IMR-90 (cell line): Measurements from ENCODE around the gene RPAP2. TPM values are rescaled to one million over a fixed set of nuclear protein-coding genes. Genes with fewer than 3 reads are reported as not detected.

Experiments used
- ATAC-seq: fragments of 200-7000 bp; cut with Tn5 transposase; 2 replicates; pipeline ENCODE4 v1.9.1; 2020; ENCODE audit warnings: low read depth, mild to moderate bottlenecking, moderate library complexity
- BruUV-seq: library from RNA; stranded (reverse); fragments of 400-500 nt; replicated peaks from 2 replicates; lab custom pipeline; 2021; lab: Mats Ljungman, UMichigan
- CTCF ChIA-PET: fragments of 300-600 bp; formaldehyde crosslinking; extraction: SDS; loops from one replicate; lab custom pipeline; 2021; ENCODE audit warnings: antibody characterized with exemption; lab: Yijun Ruan, JAX
- POLR2A ChIA-PET: fragments of 300-600 bp; sonication (Branson Sonifier 250); formaldehyde crosslinking; loops from one replicate; lab custom pipeline; 2022; ENCODE audit warnings: antibody characterized with exemption; ENCODE audit not compliant: unreplicated experiment; lab: Charles Lee
- DNase-seq: peaks from one replicate; pipeline ENCODE4 v3.0.0; 2013
- H2AFZ ChIP-seq: replicated peaks from 2 replicates; pipeline ENCODE3; 2013; ENCODE audit warnings: low read length, mild to moderate bottlenecking; ENCODE audit not compliant: poor library complexity
- H2AK5ac ChIP-seq: 2 replicates; pipeline ENCODE4 v1.6.1; 2013; ENCODE audit warnings: low read depth, low read length, inconsistent platforms
- H2AK9ac ChIP-seq: replicated peaks from 2 replicates; pipeline ENCODE3; 2013; ENCODE audit warnings: mild to moderate bottlenecking, low read depth, low read length, moderate library complexity; ENCODE audit not compliant: poor library complexity
- H2BK120ac ChIP-seq: 2 replicates; pipeline ENCODE4 v1.6.1; 2013; ENCODE audit warnings: low read depth, low read length, inconsistent platforms
- H2BK15ac ChIP-seq: 3 replicates; pipeline ENCODE4 v1.6.1; 2013; ENCODE audit warnings: low read depth, low read length, inconsistent platforms
- H2BK20ac ChIP-seq: 2 replicates; pipeline ENCODE4 v1.6.1; 2013; ENCODE audit warnings: low read depth, mild to moderate bottlenecking, inconsistent platforms, low read length, moderate library complexity
- H2BK5ac ChIP-seq: 2 replicates; pipeline ENCODE4 v1.6.1; 2013; ENCODE audit warnings: mild to moderate bottlenecking, low read depth, low read length, inconsistent platforms; ENCODE audit not compliant: poor library complexity, severe bottlenecking
- H3K14ac ChIP-seq: replicated peaks from 2 replicates; pipeline ENCODE4 v1.6.1; 2013; ENCODE audit warnings: low read depth, low read length, inconsistent platforms
- H3K18ac ChIP-seq: 2 replicates; pipeline ENCODE4 v1.6.1; 2013; ENCODE audit warnings: low read depth, low read length, control low read depth
- H3K23ac ChIP-seq: 2 replicates; pipeline ENCODE4 v1.6.1; 2013; ENCODE audit warnings: low read depth, low read length, inconsistent platforms
- H3K27ac ChIP-seq: 2 replicates; pipeline ENCODE4 v1.5.1; 2013; ENCODE audit warnings: mild to moderate bottlenecking, control low read depth, low read length; ENCODE audit not compliant: insufficient read depth
- H3K27me3 ChIP-seq: 2 replicates; pipeline ENCODE4 v1.6.1; 2013; ENCODE audit warnings: low read length; ENCODE audit not compliant: control insufficient read depth, insufficient read depth
- H3K36me3 ChIP-seq: 2 replicates; pipeline ENCODE4 v1.6.1; 2013; ENCODE audit warnings: low read length, mixed read lengths; ENCODE audit not compliant: control insufficient read depth, insufficient read depth
- H3K4ac ChIP-seq: 2 replicates; pipeline ENCODE4 v1.6.1; 2013; ENCODE audit warnings: low read depth, low read length, inconsistent platforms
- H3K4me1 ChIP-seq: 2 replicates; pipeline ENCODE4 v1.6.1; 2013; ENCODE audit warnings: low read length, mixed read lengths; ENCODE audit not compliant: control insufficient read depth, insufficient read depth
- H3K4me2 ChIP-seq: 2 replicates; pipeline ENCODE4 v1.6.1; 2013; ENCODE audit warnings: low read depth, mild to moderate bottlenecking, control low read depth, low read length, moderate library complexity
- H3K4me3 ChIP-seq: 2 replicates; pipeline ENCODE4 v1.5.1; 2013; ENCODE audit warnings: low read depth, mild to moderate bottlenecking, control low read depth, low read length, moderate library complexity; ENCODE audit not compliant: insufficient read depth
- H3K56ac ChIP-seq: 2 replicates; pipeline ENCODE4 v1.6.1; 2013; ENCODE audit warnings: low read length, inconsistent platforms; ENCODE audit not compliant: insufficient read depth; ENCODE audit errors: extremely low read depth
- H3K79me1 ChIP-seq, 2 experiments: 2 replicates each; pipeline ENCODE4 v1.6.1; 2013; ENCODE audit warnings: low read length in 2 of 2, inconsistent platforms in 1 of 2, low read depth in 1 of 2
- H3K9ac ChIP-seq: 2 replicates; pipeline ENCODE4 v1.6.1; 2013; ENCODE audit warnings: low read depth, low read length, control low read depth
- H3K9me1 ChIP-seq: 2 replicates; pipeline ENCODE4 v1.6.1; 2013; ENCODE audit warnings: low read length, inconsistent platforms; ENCODE audit not compliant: insufficient read depth
- H3K9me3 ChIP-seq: 2 replicates; pipeline ENCODE4 v1.6.1; 2013; ENCODE audit warnings: low read length; ENCODE audit not compliant: control insufficient read depth, insufficient read depth
- H4K20me1 ChIP-seq: 2 replicates; pipeline ENCODE4 v1.6.1; 2013; ENCODE audit warnings: low read length, inconsistent platforms; ENCODE audit not compliant: insufficient read depth
- H4K5ac ChIP-seq: 2 replicates; pipeline ENCODE4 v1.6.1; 2013; ENCODE audit warnings: mild to moderate bottlenecking, low read depth, low read length, control low read depth
- H4K8ac ChIP-seq, 2 experiments: 2 replicates each; pipeline ENCODE4 v1.6.1; 2013; ENCODE audit warnings: low read depth in 2 of 2, low read length in 2 of 2, control low read depth in 1 of 2, inconsistent platforms in 1 of 2
- H4K91ac ChIP-seq: 2 replicates; pipeline ENCODE4 v1.6.1; 2013; ENCODE audit warnings: low read depth, low read length, inconsistent platforms; ENCODE audit not compliant: insufficient read depth
- BHLHE40 ChIP-seq: fragments of 150-350 bp; IDR thresholded peaks from 2 replicates; pipeline ENCODE4 v1.6.1; 2016; ENCODE audit warnings: mild to moderate bottlenecking, low read depth, low read length
- CEBPB ChIP-seq: IDR thresholded peaks from 2 replicates; pipeline ENCODE4 v1.6.1; 2012; ENCODE audit warnings: low read depth, low read length, improper control_type of control experiment
- CHD1 ChIP-seq: IDR thresholded peaks from 2 replicates; pipeline ENCODE4 v1.6.1; 2012; ENCODE audit warnings: low read depth, low read length, improper control_type of control experiment
- CTCF ChIP-seq: conservative IDR thresholded peaks from 2 replicates; pipeline ENCODE4 v1.5.1; 2012; ENCODE audit warnings: mild to moderate bottlenecking, low read depth, low read length, improper control_type of control experiment
- ELK1 ChIP-seq: fragments of 150-350 bp; IDR thresholded peaks from 2 replicates; pipeline ENCODE4 v1.6.1; 2016; ENCODE audit warnings: low read depth, mild to moderate bottlenecking, low read length, moderate library complexity, borderline replicate concordance
- FOS ChIP-seq: fragments of 150-350 bp; IDR thresholded peaks from 2 replicates; pipeline ENCODE4 v1.6.1; 2016; ENCODE audit warnings: low read depth, low read length
- MAFK ChIP-seq: IDR thresholded peaks from 2 replicates; pipeline ENCODE4 v1.6.1; 2012; ENCODE audit warnings: low read depth, low read length, improper control_type of control experiment
- MAZ ChIP-seq: IDR thresholded peaks from 2 replicates; pipeline ENCODE4 v1.6.1; 2012; ENCODE audit warnings: low read depth, mild to moderate bottlenecking, low read length, improper control_type of control experiment, moderate library complexity, borderline replicate concordance
- MXI1 ChIP-seq: IDR thresholded peaks from 2 replicates; pipeline ENCODE4 v1.6.1; 2012; ENCODE audit warnings: low read depth, mild to moderate bottlenecking, low read length, moderate library complexity, borderline replicate concordance
- RAD21 ChIP-seq: IDR thresholded peaks from 2 replicates; pipeline ENCODE4 v1.6.1; 2012; ENCODE audit warnings: low read length, improper control_type of control experiment
- RCOR1 ChIP-seq: IDR thresholded peaks from 2 replicates; pipeline ENCODE4 v1.6.1; 2012; ENCODE audit warnings: mild to moderate bottlenecking, low read length, improper control_type of control experiment; ENCODE audit not compliant: insufficient replicate concordance
- RFX5 ChIP-seq: IDR thresholded peaks from 2 replicates; pipeline ENCODE4 v1.8.0; 2012; ENCODE audit warnings: low read depth, mild to moderate bottlenecking, low read length, moderate library complexity
- SMC3 ChIP-seq: fragments of 150-350 bp; IDR thresholded peaks from 2 replicates; pipeline ENCODE4 v1.6.1; 2016; ENCODE audit warnings: low read depth, mild to moderate bottlenecking, antibody characterized with exemption, low read length, moderate library complexity
- USF2 ChIP-seq: fragments of 150-350 bp; IDR thresholded peaks from 2 replicates; pipeline ENCODE4 v1.6.1; 2017; ENCODE audit warnings: mild to moderate bottlenecking, antibody characterized with exemption, low read length, low read depth
- WGBS, 2 experiments: methylation state at CpG; one replicate each; pipeline versions ENCODE4 v1.1.5 to v1.1.7; 2013; ENCODE audit warnings: missing lambda C conversion rate in 2 of 2; ENCODE audit not compliant: insufficient read length in 1 of 2; ENCODE audit errors: extremely low coverage in 2 of 2; 5-methylcytosine and 5-hydroxymethylcytosine counted together
- dilution Hi-C: fragments of 300-500 bp; cut with HindIII; formaldehyde crosslinking; loops from one replicate; pipeline ENCODE4 v1.14.3; 2018; ENCODE audit warnings: low sequenced_read_pairs; ENCODE audit not compliant: unreplicated experiment
- in situ Hi-C: fragments of 300-500 bp; cut with MboI; formaldehyde crosslinking; loops from 3 replicates; pipeline ENCODE4 v1.14.3; 2019; ENCODE audit warnings: low sequenced_read_pairs, inconsistent platforms, mixed read lengths
- intact Hi-C: fragments of 100-400 bp; cut with micrococcal nuclease; formaldehyde crosslinking; loops from 2 replicates; pipeline ENCODE4 v1.10.0; 2022
- polyA plus RNA-seq, 3 experiments: library from polyadenylated mRNA; depleted of rRNA; stranded (reverse); fragments of >200 nt; gene quantifications; 2 replicates each; pipeline ENCODE4 v1.2.3, GENCODE V29; 2012; ENCODE audit warnings: low replicate concordance in 1 of 3
- total RNA-seq: library from RNA; depleted of rRNA; stranded (reverse); fragments of >200 nt; gene quantifications from 2 replicates; pipeline ENCODE4 v1.2.3, GENCODE V29; 2012

The RPAP2 gene
- total and polyA plus RNA-seq, 2 of the 4 experiments (the other 2 are of a cell fraction), result 7.1 to 13.6 TPM

- POLR2A ChIA-PET, result no interaction called here
- no peak for TF ChIP-seq CHD1
- no peak for TF ChIP-seq CEBPB
- TF ChIP-seq RFX5, result no peak
- no peak for TF ChIP-seq USF2
- TF ChIP-seq MAZ, result no peak
- TF ChIP-seq ELK1, result no peak
- TF ChIP-seq MAFK, result no peak
- TF ChIP-seq MXI1, result no peak
- TF ChIP-seq RAD21, result no peak
- TF ChIP-seq FOS, result no peak
- TF ChIP-seq SMC3, result no peak
- TF ChIP-seq CTCF, result no peak
- no peak for TF ChIP-seq BHLHE40
- no peak for TF ChIP-seq RCOR1
- 71% methylated on average over 1 of the region's 1 CpG; no CpG with 5 or more reads in 1 of the 2 experiments for WGBS, 2 experiments
- no peaks in the 10 kb centered on the region for H3K27me3 ChIP-seq
- CTCF ChIA-PET, result no interaction called here
- H2BK15ac ChIP-seq, result peak overlapping the region; percentile 66; the same call in 2 of the 3 replicates
- no peaks in the 10 kb centered on the region for H3K79me1 ChIP-seq
- DNase-seq, result peak; percentile 63
- peak overlapping the region; percentile 56; the same call in 1 of the 2 replicates for H3K23ac ChIP-seq
- H4K20me1 ChIP-seq, result no peaks in the 10 kb centered on the region
- peak overlapping the region; percentile 81 for H3K14ac ChIP-seq
- H4K91ac ChIP-seq, result peak overlapping the region; percentile 38; the same call in 1 of the 2 replicates
- H3K9ac ChIP-seq, result no peak overlapping the region
- no peak overlapping the region for H3K18ac ChIP-seq
- no peak overlapping the region for H3K4me2 ChIP-seq
- no peaks in the 10 kb centered on the region for H3K9me3 ChIP-seq
- H2BK5ac ChIP-seq, result peak overlapping the region; percentile 10
- H3K36me3 ChIP-seq, result no peaks in the 10 kb centered on the region
- H3K4me1 ChIP-seq, result peaks cover 12% of the 10 kb centered on the region
- H4K8ac ChIP-seq, result peak overlapping the region; percentile 11 to 65; a peak in 2 of 4 replicates
- no peak overlapping the region for H3K56ac ChIP-seq
- peak overlapping the region; percentile 75 for H2BK120ac ChIP-seq
- H2AK9ac ChIP-seq, result peak overlapping the region; percentile 62
- no peak overlapping the region for H3K4me3 ChIP-seq
- H3K4ac ChIP-seq, result peak overlapping the region; percentile 33; the same call in 1 of the 2 replicates
- peaks cover 13% of the 10 kb centered on the region for H3K9me1 ChIP-seq
- in situ Hi-C loops (no loop called here), dilution Hi-C loops (no loop called here), intact Hi-C loops (no loop called here)
- peak overlapping the region; percentile 80 for H2AFZ ChIP-seq
- no TSS peak for BruUV-seq
- H4K5ac ChIP-seq, result no peak overlapping the region
- peak; percentile 52; the same call in 1 of the 2 replicates for ATAC-seq
- H2BK20ac ChIP-seq, result peak overlapping the region; percentile 64
- 0 out of 2 replicates have a peak overlapping the region, but pooled peaks have one; percentile 7 for H3K27ac ChIP-seq
- H2AK5ac ChIP-seq, result peak overlapping the region; percentile 35; the same call in 1 of the 2 replicates
Observed at GRCh38 chr1:92444351-92444750, 145.5 kb downstream of the RPAP2 start.
